HG02798 (cell line): ENCODE measurements around the gene PCDHGB3.
"Not testable (repeated sequence)": the region's sequence is repeated elsewhere in the genome, so short reads cannot be mapped to it uniquely, and the experiment has no call there.

Experiments
- ATAC-seq: cut with Tn5 transposase; IDR thresholded peaks from one replicate; pipeline ENCODE4 v1.9.1; 2021; ENCODE audit warnings: mild to moderate bottlenecking; ENCODE audit not compliant: unreplicated experiment, poor library complexity

PCDHGB3 gene

DNA sequence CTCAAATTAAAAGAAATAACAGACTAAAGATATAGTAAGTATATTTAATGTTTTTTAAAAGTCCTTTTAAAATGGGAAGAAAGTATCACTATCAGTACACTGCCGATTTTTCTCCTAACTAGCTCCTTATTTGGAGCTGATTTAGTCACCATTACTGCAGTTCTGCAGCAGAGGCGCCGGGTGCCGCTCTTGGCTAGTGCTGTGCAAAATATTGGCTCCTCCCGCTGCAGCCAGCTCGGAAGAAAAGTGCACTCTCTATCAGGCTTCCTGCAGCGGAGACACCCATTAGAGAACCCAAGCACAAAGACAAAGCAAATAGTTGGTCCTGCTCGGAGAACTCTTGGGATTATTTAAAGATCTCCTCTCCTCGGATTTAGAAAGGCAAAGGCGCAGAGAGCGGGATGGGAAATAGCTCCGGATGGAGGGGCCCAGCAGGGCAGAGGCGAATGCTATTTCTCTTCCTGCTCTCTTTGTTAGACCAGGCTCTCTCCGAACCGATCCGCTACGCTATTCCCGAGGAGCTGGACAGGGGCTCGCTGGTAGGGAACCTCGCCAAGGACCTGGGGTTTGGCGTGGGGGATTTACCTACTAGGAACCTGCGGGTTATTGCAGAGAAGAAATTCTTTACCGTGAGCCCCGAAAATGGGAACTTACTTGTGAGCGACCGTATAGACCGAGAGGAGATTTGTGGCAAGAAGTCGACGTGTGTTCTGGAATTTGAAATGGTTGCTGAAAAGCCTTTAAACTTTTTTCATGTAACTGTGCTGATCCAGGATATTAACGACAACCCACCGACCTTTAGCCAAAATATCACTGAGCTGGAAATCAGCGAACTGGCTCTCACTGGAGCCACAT, at the start of gene PCDHGB3:
TSS of gene PCDHGB3 (plus strand) at position 249 of the 855 bp plus-strand sequence. CDS start at position 402, 153 bp downstream.
- peak; percentile 91 for ATAC-seq

DNA sequence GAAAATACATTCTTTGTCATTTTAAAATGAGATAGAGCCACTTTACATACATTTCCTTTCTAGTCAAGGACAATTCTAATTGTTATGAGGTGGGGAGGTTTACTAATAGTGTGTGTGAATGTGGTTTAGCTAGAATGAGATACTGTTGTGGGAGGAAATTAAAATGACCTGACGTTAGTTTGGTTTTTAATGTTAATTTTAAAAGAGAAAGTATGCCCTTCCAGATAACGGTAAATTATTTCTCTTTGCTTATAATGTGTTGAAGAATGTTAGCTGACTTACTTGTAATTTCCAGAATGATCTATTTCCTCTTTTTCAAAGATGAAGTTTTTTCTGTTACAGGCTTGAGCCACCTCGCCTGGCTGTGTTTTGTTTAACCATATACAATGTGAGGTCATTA, 47.8 kb upstream of the PCDHGB3 start:
- no peak for ATAC-seq

DNA sequence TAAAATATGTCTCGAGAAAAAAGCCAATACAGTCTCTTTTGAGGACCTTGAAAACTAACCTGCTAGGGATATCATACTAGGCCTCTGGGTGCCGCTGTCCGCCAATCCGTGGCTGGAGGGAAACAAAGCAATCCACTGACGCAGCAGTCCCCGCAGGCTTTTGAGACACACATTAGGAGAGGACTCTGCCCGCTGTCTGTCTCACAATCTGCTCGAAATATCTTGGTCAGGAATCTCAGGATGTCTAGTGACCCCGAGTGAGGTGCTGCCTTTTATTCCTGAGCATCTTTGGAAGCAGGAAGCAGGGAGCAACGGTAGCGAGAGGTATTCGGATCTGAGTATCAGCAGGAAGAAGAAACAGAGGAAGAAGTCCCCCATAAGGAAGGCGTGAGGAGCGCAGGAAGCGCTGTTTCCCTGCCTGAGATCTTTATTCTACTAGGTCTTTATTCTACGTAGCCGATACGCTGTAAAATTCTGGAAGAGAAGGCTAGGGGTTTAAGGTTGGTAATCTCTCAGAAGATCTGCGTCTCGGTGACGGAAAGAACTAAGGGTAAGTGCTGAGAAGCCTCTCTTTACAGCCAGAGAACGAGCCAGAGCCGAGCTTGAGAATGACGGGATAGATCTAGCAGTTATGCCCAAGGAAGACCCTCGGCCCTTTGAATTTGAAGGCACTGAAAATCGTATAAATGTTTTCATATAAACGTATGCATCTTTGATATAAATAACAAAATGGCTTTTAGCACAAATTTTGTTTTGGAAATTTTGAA, 43.8 kb upstream of the PCDHGB3 start:
- peak; percentile 91 for ATAC-seq

DNA sequence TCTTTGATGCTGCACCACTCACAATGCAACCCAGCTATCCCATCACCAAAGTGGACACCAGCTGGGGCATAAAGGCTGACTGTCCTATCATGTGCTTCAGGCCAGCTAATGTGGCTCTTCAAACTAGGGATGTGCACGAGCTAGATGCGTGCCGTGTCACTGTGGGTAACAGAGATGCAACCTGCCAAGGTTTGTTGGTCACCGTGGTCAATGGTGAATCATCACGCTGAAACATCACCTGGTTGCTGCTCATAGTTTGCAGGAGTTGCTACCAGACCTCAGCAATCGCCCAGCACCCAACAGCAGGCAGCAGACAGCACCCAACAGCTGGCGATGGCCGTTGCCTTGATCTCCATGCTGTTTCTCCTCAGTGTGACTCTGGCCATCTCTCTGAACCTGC, 41.8 kb upstream of the PCDHGB3 start:
- ATAC-seq, result no peak

DNA sequence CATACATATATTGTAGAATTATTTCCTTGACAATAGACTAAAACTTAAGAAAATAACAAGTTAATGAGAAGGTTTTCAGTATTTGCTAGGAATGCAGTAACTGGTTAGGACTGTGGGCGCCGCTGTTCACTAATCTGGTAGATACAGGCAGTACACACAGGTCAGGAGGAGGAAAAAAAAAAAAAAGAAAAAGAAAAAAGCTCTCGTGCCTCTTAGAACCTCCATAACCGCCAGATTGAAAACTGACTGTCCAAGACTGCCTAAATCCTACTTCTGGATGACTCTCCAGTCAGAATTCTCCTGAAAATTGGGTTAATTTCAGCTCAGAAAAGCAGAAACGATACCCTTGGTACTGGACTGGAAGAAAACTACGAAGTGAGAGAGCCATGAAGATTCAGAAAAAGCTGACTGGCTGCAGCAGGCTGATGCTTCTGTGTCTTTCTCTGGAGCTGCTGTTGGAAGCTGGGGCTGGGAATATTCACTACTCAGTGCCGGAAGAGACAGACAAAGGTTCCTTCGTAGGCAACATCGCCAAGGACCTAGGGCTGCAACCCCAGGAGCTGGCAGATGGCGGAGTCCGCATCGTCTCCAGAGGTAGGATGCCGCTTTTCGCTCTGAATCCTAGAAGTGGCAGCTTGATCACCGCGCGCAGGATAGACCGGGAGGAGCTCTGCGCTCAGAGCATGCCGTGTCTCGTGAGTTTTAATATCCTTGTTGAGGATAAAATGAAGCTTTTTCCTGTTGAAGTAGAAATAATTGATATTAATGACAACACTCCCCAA, 39.6 kb upstream of the PCDHGB3 start, which contains the start of gene PCDHGA1:
TSS of gene PCDHGA1 (plus strand) at position 216 of the 782 bp plus-strand sequence.
- ATAC-seq, result peak; percentile 61

DNA sequence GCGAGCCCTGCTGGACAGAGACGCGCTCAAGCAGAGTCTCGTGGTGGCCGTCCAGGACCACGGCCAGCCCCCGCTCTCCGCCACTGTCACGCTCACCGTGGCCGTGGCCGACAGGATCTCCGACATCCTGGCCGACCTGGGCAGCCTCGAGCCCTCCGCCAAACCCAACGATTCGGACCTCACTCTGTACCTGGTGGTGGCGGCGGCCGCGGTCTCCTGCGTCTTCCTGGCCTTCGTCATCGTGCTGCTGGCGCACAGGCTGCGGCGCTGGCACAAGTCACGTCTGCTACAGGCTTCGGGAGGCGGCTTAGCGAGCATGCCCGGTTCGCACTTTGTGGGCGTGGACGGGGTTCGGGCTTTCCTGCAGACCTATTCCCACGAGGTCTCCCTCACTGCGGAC, 37.5 kb upstream of the PCDHGB3 start:
- not testable (repeated sequence) for ATAC-seq

DNA sequence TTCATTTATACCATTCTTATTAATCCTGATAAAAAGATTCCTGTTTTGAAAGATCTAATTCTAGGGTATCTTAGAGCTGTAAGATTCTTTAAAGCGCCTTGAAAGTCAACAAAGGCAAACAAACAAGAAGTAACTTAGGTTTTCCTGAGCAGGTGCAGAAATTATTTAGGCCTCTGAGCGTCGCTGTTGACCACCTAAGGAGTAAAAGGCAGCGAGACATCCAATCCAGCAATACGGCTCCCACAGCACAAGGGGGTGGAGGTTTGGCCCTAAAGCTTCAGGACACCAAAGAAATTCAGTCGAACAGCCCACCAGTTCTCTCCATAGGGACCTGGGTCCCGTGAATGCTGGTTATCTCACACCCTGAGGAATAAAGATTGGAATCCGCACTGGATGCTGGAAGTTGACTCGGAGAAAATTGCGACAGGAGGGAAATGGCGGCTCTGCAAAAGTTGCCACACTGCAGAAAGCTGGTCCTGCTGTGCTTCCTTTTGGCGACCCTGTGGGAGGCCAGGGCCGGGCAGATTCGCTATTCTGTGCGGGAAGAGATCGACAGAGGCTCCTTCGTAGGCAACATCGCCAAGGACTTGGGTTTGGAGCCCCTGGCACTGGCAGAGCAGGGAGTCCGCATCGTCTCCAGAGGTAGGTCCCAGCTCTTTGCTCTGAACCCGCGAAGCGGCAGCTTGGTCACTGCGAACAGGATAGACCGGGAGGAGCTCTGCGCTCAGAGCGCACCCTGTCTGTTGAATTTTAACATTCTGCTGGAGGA, 31.3 kb upstream of the PCDHGB3 start, which contains the start of gene PCDHGA2:
TSS of gene PCDHGA2 (plus strand) at position 223 of the 769 bp plus-strand sequence.
- ATAC-seq, result no peak

DNA sequence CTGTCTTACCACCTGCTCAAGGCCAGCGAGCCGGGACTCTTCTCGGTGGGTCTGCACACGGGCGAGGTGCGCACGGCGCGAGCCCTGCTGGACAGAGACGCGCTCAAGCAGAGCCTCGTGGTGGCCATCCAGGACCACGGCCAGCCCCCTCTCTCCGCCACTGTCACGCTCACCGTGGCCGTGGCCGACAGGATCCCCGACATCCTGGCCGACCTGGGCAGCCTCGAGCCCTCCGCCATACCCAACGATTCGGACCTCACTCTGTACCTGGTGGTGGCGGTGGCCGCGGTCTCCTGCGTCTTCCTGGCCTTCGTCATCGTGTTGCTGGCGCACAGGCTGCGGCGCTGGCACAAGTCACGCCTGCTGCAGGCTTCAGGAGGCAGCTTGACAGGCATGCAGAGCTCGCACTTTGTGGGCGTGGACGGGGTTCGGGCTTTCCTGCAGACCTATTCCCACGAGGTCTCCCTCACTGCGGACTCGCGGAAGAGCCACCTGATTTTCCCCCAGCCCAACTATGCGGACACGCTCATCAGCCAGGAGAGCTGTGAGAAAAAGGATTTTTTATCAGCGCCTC, 29.2 kb upstream of the PCDHGB3 start:
- not testable (repeated sequence) for ATAC-seq

DNA sequence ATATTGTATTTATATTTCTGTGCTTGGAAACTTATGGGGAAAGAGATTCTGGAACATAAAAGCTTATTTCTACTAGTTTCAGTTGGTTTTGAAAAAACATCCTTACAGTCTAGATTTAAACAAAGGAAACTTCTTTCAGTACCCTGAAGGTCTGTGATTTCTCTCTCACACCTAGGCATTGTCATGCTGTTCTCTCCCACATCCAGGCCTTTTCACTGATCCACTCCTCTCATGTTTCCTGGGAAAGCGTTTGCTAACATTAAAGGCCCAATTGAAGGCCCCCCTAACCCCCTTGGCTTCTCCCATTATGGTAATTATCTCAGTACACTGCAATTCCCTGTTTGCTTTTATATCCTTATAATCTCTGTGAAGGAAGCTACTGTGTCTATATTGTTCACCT, 27.3 kb upstream of the PCDHGB3 start:
- ATAC-seq, result no peak

DNA sequence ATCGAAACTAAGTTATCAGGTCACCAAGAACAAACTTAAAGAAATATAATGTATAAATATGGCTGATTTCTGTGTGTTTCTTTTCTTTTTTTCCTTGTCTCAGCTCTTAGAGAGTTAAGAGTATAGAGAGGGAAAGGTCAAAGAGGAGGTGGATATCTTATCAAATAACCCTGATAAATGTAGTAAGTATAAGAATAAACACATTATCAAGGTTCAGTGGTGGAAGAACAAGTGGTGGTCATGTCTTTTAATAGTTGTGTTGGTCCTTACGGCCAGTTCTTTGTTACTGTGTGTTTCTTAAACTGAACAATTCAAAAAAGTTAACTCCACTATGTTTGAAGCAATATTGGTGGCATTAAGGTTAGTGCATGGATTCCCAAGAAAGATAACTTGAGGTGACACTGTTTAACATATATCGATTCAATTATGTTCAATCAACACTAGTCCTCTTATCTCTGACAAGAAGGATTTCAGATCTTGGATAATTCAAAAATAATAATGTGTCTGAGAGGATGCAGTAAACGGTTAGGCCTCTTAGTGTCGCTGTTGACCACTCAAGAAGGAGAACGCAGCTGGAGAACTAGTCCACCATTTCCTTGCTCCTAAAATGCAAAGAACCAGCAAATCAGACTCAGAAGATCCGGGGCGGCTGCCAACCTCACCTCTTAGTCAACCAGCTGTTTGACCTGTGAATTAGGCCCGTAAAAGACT, 26.6 kb upstream of the PCDHGB3 start, which contains the start of gene PCDHGA3:
TSS of gene PCDHGA3 (plus strand) at position 588 of the 711 bp plus-strand sequence. CDS start 205 bp downstream, outside the sequence.
- ATAC-seq, result no peak

DNA sequence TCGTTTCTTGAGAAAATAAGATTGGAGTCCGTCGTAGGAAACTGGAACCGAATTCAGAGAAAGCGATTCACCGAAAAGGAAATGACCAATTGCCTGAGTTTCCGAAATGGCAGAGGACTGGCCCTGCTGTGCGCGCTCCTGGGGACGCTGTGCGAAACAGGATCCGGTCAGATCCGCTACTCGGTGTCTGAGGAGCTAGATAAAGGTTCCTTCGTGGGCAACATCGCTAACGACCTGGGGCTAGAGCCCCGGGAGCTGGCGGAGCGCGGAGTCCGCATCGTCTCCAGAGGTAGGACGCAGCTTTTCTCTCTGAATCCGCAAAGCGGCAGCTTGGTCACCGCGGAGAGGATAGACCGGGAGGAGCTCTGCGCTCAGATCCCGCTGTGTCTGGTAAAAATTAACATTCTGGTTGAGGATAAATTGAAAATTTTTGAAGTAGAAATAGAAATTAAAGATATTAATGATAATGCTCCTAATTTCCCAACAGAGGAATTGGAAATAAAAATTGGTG, 26.0 kb upstream of the PCDHGB3 start:
- ATAC-seq, result no peak

DNA sequence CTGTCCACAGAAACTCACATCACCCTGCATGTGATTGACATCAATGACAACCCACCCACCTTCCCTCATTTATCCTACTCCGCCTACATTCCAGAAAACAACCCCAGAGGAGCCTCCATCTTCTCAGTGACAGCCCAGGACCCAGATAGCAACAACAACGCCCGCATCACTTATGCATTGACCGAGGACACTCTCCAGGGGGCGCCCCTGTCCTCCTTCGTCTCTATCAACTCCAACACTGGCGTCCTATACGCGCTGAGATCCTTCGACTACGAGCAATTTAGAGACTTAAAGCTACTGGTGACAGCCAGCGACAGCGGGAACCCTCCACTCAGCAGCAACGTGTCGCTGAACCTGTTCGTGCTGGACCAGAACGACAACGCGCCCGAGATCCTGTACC, 24.7 kb upstream of the PCDHGB3 start:
- ATAC-seq, result no peak

DNA sequence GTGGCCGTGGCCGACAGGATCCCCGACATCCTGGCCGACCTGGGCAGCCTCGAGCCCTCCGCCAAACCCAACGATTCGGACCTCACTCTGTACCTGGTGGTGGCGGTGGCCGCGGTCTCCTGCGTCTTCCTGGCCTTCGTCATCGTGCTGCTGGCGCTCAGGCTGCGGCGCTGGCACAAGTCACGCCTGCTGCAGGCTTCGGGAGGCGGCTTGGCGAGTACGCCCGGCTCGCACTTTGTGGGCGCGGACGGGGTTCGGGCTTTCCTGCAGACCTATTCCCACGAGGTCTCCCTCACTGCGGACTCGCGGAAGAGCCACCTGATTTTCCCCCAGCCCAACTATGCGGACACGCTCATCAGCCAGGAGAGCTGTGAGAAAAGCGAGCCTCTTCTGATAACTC, 24.0 kb upstream of the PCDHGB3 start:
- ATAC-seq, result not testable (repeated sequence)

DNA sequence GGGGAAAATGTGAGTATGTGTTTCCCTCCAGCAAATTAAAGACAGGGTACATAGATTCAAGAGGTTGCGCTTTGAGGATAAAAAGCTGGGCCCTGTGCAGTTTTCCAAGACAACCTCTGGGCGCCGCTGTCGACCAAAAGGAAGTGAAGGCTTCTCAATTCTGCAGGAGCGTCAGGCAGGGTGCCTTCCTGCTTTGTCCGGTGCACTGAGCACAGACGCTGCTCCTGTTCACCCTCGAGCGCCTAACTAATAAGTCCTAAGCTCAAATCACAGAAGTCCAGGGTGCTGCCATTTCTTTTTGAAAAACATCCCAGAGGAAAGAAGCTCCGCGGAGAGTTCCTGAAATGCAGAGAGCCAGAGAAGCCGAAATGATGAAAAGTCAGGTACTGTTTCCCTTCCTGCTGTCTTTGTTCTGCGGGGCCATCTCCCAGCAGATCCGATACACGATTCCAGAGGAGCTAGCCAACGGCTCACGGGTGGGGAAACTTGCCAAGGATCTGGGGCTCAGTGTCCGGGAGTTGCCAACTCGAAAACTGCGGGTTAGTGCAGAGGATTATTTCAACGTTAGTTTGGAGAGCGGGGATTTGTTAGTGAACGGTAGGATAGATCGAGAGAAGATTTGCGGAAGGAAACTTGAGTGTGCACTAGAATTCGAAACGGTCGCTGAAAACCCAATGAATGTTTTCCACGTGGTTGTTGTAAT, 20.0 kb upstream of the PCDHGB3 start, which contains the start of gene PCDHGB1:
TSS of gene PCDHGB1 (plus strand) at position 183 of the 703 bp plus-strand sequence. CDS start at position 345, 162 bp downstream.
- ATAC-seq, result no peak

DNA sequence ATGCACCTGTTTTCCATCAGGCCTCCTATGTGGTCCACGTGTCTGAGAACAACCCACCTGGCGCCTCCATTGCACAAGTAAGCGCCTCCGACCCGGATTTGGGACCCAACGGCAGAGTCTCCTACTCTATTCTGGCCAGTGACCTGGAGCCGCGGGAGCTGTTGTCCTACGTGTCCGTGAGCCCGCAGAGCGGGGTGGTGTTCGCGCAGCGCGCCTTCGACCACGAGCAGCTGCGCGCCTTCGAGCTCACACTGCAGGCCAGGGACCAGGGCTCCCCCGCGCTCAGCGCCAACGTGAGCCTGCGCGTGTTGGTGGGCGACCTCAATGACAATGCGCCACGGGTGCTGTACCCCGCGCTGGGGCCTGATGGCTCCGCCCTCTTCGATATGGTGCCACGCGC, 18.5 kb upstream of the PCDHGB3 start:
- ATAC-seq, result no peak

DNA sequence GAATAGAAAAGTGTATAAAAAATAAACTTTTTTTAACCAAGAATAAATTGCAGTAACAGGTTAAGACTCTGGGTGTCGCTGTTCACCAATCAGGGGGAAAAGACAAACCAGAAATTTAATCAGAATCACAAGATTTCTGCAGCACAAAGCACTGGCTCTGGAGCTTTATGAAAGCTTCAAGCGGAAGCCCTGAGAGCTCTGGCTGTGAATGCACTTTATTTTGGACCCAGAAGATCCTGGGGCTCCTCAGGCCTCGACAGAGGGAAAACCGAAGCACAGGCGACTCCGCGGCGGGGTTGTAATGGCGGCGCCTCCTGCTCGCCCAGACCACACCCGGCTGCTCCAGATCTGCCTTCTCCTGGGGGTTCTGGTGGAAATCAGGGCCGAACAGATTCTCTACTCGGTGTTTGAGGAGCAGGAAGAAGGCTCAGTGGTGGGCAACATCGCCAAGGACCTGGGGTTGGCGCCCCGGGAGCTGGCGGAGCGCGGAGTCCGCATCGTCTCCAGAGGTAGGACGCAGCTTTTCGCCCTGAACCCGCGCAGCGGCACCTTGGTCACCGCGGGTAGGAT, 15.1 kb upstream of the PCDHGB3 start, which contains the start of gene PCDHGA4:
TSS of gene PCDHGA4 (plus strand) at position 122 of the 570 bp plus-strand sequence. CDS start at position 209, 87 bp downstream.
- ATAC-seq, result no peak

DNA sequence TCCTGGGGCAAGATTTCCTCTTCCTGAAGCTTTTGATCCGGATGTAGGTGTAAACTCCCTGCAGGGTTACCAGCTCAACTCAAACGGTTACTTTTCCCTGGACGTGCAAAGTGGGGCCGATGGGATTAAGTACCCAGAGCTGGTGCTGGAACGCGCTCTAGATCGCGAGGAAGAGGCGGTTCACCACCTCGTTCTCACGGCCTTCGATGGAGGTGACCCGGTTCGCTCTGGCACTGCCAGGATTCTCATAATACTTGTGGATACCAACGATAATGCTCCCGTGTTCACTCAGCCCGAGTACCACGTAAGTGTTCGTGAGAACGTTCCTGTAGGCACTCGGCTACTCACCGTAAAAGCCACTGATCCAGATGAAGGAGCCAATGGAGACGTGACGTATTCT, 14.4 kb upstream of the PCDHGB3 start:
- ATAC-seq, result no peak
